Right forelimb (tissue), 1 donor: ENCODE results near the gene MICU1.
"Not testable (repeated sequence)": the region's sequence is repeated elsewhere in the genome, so short reads cannot be mapped to it uniquely, and the experiment has no call there.

Experiments
- DNase-seq: peaks from one replicate; pipeline ENCODE4 v3.0.0-alpha.2; 2018

The MICU1 gene

GRCh38 chr10:72557362-72557761, 68.5 kb downstream of the MICU1 start:
- DNase-seq: no peak

- DNase-seq: no peak
These were observed 73.0 kb downstream of the MICU1 start for GRCh38 chr10:72552857-72553256.

GRCh38 chr10:72550239-72550638, 75.6 kb downstream of the MICU1 start:
- DNase-seq: no peak

- no peak for DNase-seq
These were observed 80.3 kb downstream of the MICU1 start for GRCh38 chr10:72545546-72545945.

- not testable (repeated sequence) for DNase-seq
These were observed 82.0 kb downstream of the MICU1 start for GRCh38 chr10:72543855-72544254.

- no peak for DNase-seq
These were observed 83.5 kb downstream of the MICU1 start for GRCh38 chr10:72542396-72542815.

GRCh38 chr10:72541337-72541736, 84.5 kb downstream of the MICU1 start:
- no peak for DNase-seq

GRCh38 chr10:72540193-72540807, 85.6 kb downstream of the MICU1 start:
- no peak for DNase-seq

GRCh38 chr10:72539137-72539536, 86.7 kb downstream of the MICU1 start:
- DNase-seq: no peak

- no peak for DNase-seq
These were observed 100.2 kb downstream of the MICU1 start for GRCh38 chr10:72525689-72526088.

- DNase-seq: no peak
These were observed 100.6 kb downstream of the MICU1 start for GRCh38 chr10:72525277-72525676.

- no peak for DNase-seq
These were observed 101.4 kb downstream of the MICU1 start for GRCh38 chr10:72524489-72524888.

GRCh38 chr10:72523932-72524396, 101.9 kb downstream of the MICU1 start:
- no peak for DNase-seq

GRCh38 chr10:72523062-72523461, 102.8 kb downstream of the MICU1 start:
- no peak for DNase-seq

GRCh38 chr10:72517244-72517643, 108.6 kb downstream of the MICU1 start:
- no peak for DNase-seq

GRCh38 chr10:72515455-72515854, 110.4 kb downstream of the MICU1 start:
- DNase-seq: no peak

- DNase-seq: no peak
These were observed 112.0 kb downstream of the MICU1 start for GRCh38 chr10:72513910-72514309.

- no peak for DNase-seq
These were observed 114.4 kb downstream of the MICU1 start for GRCh38 chr10:72511459-72511858.

GRCh38 chr10:72509941-72510340, 115.9 kb downstream of the MICU1 start:
- no peak for DNase-seq

- no peak for DNase-seq
These were observed 116.6 kb downstream of the MICU1 start for GRCh38 chr10:72509206-72509799.

- no peak for DNase-seq
These were observed 117.8 kb downstream of the MICU1 start for GRCh38 chr10:72508033-72508432.

- DNase-seq: no peak
These were observed 119.4 kb downstream of the MICU1 start for GRCh38 chr10:72506474-72506873.

GRCh38 chr10:72505435-72505834, 120.4 kb downstream of the MICU1 start:
- DNase-seq: no peak

GRCh38 chr10:72503694-72504438, 122.0 kb downstream of the MICU1 start:
- no peak for DNase-seq
